ENCODE data around the gene JAK1. TPM values are rescaled to one million over a fixed set of nuclear protein-coding genes. Genes with fewer than 3 reads are reported as not detected.

JAK1 gene
- total RNA-seq, 3 donors from 2014 or later (not counting 1 experiment from before 2014, with no cell fraction given) = 507 to 626 (median 526) TPM

- H3K4me3 Mint-ChIP-seq = no peak overlapping the region
- WGBS (ENCODE audit: insufficient coverage) = 92% methylated on average over 8 of the region's 8 CpGs
- Histone ChIP-seq H3K36me3 (ENCODE audit: control insufficient read depth, insufficient read depth, low read length) (peaks cover 40% of the 10 kb centered on the region), H3K9me3 (ENCODE audit: control insufficient read depth, insufficient read depth, low read length) (no peaks in the 10 kb centered on the region), H3K27ac (ENCODE audit: low read length) (peak overlapping the region; percentile 56), H3K4me1 (ENCODE audit: control insufficient read depth, insufficient read depth, low read length) (peaks cover 16% of the 10 kb centered on the region), H3K27me3 (ENCODE audit: control insufficient read depth, insufficient read depth, low read length) (no peaks in the 10 kb centered on the region), H3K4me3 (ENCODE audit: low read length) (no peak overlapping the region)
- TF ChIP-seq CTCF (IDR thresholded peaks at IDR 0.05) = no peak
- DNase-seq (peak in 1 of 2 donors; percentile 14), ATAC-seq (no peak)
- H3K4me1 Mint-ChIP-seq = peaks cover 44% of the 10 kb centered on the region in 2 donors
- peak overlapping the region; percentile 86 to 89 for H3K27ac Mint-ChIP-seq
- no peaks in the 10 kb centered on the region for H3K9me3 Mint-ChIP-seq
- H3K27me3 Mint-ChIP-seq (ENCODE audit: low read depth in 2 of 2) = no peaks in the 10 kb centered on the region
- peaks cover 6% of the 10 kb centered on the region for H3K36me3 Mint-ChIP-seq
- intact Hi-C loops (cut with micrococcal nuclease) = loop anchor here (10.0 kb wide), 1 partner anchor 85 kb away; the partner anchor contains the start of gene RAVER2
Measured at GRCh38 chr1:64829411-64830029, 136.8 kb downstream of the JAK1 start.

GRCh38 chr1:64828829-64829228 is 137.5 kb downstream of the JAK1 start:
- Mint-ChIP-seq H3K4me1 (peaks cover 50 to 51% of the 10 kb centered on the region in 2 donors), H3K27ac (peak overlapping the region; percentile 86 to 89), H3K4me3 (peak overlapping the region; percentile 69), H3K36me3 (no peaks in the 10 kb centered on the region), H3K27me3 (ENCODE audit: low read depth in 2 of 2) (no peaks in the 10 kb centered on the region), H3K9me3 (no peaks in the 10 kb centered on the region)
- peak in 1 of 2 donors; percentile 30 for DNase-seq
- ATAC-seq = peak in 2 of 3 donors; percentile 24 to 27
- WGBS (ENCODE audit: insufficient coverage) = no CpG with 5 or more reads among the region's 1 CpG
- intact Hi-C loops (cut with micrococcal nuclease) = loop anchor here (10.0 kb wide), 1 partner anchor 84 kb away; the partner anchor contains the start of gene RAVER2
- TF ChIP-seq CTCF (IDR thresholded peaks at IDR 0.05) = no peak
- H3K9me3 ChIP-seq (ENCODE audit: control insufficient read depth, insufficient read depth, low read length) = no peaks in the 10 kb centered on the region
- peaks cover 33% of the 10 kb centered on the region for H3K36me3 ChIP-seq (ENCODE audit: control insufficient read depth, insufficient read depth, low read length)
- no peak overlapping the region for H3K4me3 ChIP-seq (ENCODE audit: low read length)
- no peaks in the 10 kb centered on the region for H3K27me3 ChIP-seq (ENCODE audit: control insufficient read depth, insufficient read depth, low read length)
- peaks cover 16% of the 10 kb centered on the region for H3K4me1 ChIP-seq (ENCODE audit: control insufficient read depth, insufficient read depth, low read length)
- H3K27ac ChIP-seq (ENCODE audit: low read length) = peak overlapping the region; percentile 56

- Histone ChIP-seq H3K4me1 (ENCODE audit: control insufficient read depth, insufficient read depth, low read length) (peaks cover 16% of the 10 kb centered on the region), H3K4me3 (ENCODE audit: low read length) (no peak overlapping the region), H3K9me3 (ENCODE audit: control insufficient read depth, insufficient read depth, low read length) (no peaks in the 10 kb centered on the region), H3K36me3 (ENCODE audit: control insufficient read depth, insufficient read depth, low read length) (peaks cover 14% of the 10 kb centered on the region), H3K27me3 (ENCODE audit: control insufficient read depth, insufficient read depth, low read length) (no peaks in the 10 kb centered on the region), H3K27ac (ENCODE audit: low read length) (peak overlapping the region; percentile 92)
- H3K4me3 Mint-ChIP-seq = peak overlapping the region; percentile 54
- no peaks in the 10 kb centered on the region for H3K27me3 Mint-ChIP-seq (ENCODE audit: low read depth in 2 of 2)
- ATAC-seq = peak; percentile 72 to 93 (median 87)
- H3K27ac Mint-ChIP-seq = peak overlapping the region; percentile 86 to 89
- TF ChIP-seq CTCF (IDR thresholded peaks at IDR 0.05) = no peak
- peak in 1 of 2 donors; percentile 61 for DNase-seq
- peaks cover 46 to 50% of the 10 kb centered on the region in 2 donors for H3K4me1 Mint-ChIP-seq
- intact Hi-C loops (cut with micrococcal nuclease) = loop anchor here (10.0 kb wide), 1 partner anchor 82 kb away; the partner anchor contains the start of gene RAVER2
- 62% methylated on average over 5 of the region's 5 CpGs for WGBS (ENCODE audit: insufficient coverage)
- no peaks in the 10 kb centered on the region for H3K9me3 Mint-ChIP-seq
- no peaks in the 10 kb centered on the region for H3K36me3 Mint-ChIP-seq
Measured at GRCh38 chr1:64826991-64827390, 139.4 kb downstream of the JAK1 start.
